Putamen (tissue), 1 donor: Measurements from ENCODE around the gene GPANK1.
A peak's percentile ranks its signal among the peaks of the same experiment; 100 is the strongest.

Experiments used
- DNase-seq: peaks from one replicate; pipeline ENCODE4 v3.0.0-alpha.2; 2016; ENCODE audit warnings: low spot score

The GPANK1 gene

GRCh38 chr6:31691078-31691463 is 26.3 kb upstream of the GPANK1 start:
- no peak for DNase-seq

GRCh38 chr6:31690231-31691077 is 25.7 kb upstream of the GPANK1 start:
- DNase-seq: peak; percentile 45

GRCh38 chr6:31689249-31690110 is 24.7 kb upstream of the GPANK1 start:
- DNase-seq: no peak

- DNase-seq: no peak
These were observed 23.3 kb upstream of the GPANK1 start for GRCh38 chr6:31687860-31688693.

GRCh38 chr6:31687321-31687720 is 22.5 kb upstream of the GPANK1 start:
- DNase-seq: no peak

GRCh38 chr6:31686483-31686882 is 21.7 kb upstream of the GPANK1 start:
- DNase-seq: no peak

GRCh38 chr6:31683591-31683990 is 18.8 kb upstream of the GPANK1 start:
- no peak for DNase-seq

- DNase-seq: no peak
These were observed 16.4 kb upstream of the GPANK1 start for GRCh38 chr6:31681135-31681671.

- peak; percentile 68 for DNase-seq
These were observed 15.7 kb upstream of the GPANK1 start, which contains the start of gene LY6G5C for GRCh38 chr6:31680226-31681134. TSS of gene LY6G5C (minus strand) at chr6:31681067. CDS start at chr6:31680373, 694 bp downstream.

GRCh38 chr6:31677955-31678354 is 13.2 kb upstream of the GPANK1 start:
- DNase-seq: no peak

GRCh38 chr6:31676904-31677303 is 12.1 kb upstream of the GPANK1 start:
- DNase-seq: no peak

GRCh38 chr6:31676322-31676903 is 11.6 kb upstream of the GPANK1 start:
- DNase-seq: no peak

- DNase-seq: no peak
These were observed 4.9 kb upstream of the GPANK1 start, which contains the start of gene LY6G5B for GRCh38 chr6:31669676-31670075. TSS of gene LY6G5B (plus strand) at chr6:31669976. CDS start at chr6:31670951, 975 bp downstream.

- DNase-seq: no peak
These were observed 1.7 kb upstream of the GPANK1 start for GRCh38 chr6:31666337-31666965.

GRCh38 chr6:31665501-31666336 is 922 bp upstream of the GPANK1 start, which contains the start of gene CSNK2B:
TSS of gene CSNK2B (plus strand) at chr6:31666080. CDS start at chr6:31666832, 752 bp downstream.
- DNase-seq: peak; percentile 99

- no peak for DNase-seq
These were observed 622 bp downstream of the GPANK1 start for GRCh38 chr6:31663961-31664789.

GRCh38 chr6:31663126-31663960 is 1.5 kb downstream of the GPANK1 start:
- no peak for DNase-seq
